GM13976 (cell line): ENCODE data around the gene GRIK5.

ENCODE experiments used
- DNase-seq: peaks from one replicate; pipeline ENCODE4 v3.0.0; 2012; ENCODE audit warnings: low spot score
- CTCF ChIP-seq: IDR thresholded peaks from 2 replicates; pipeline ENCODE4 v1.5.1; 2012; ENCODE audit warnings: borderline replicate concordance, mild to moderate bottlenecking; ENCODE audit not compliant: insufficient read depth; ENCODE audit errors: extremely low read depth, missing control alignments, control extremely low read depth
- in situ Hi-C: fragments of 300-500 bp; cut with MboI; formaldehyde crosslinking; loops from one replicate; pipeline ENCODE4 v1.12.0; 2022; ENCODE audit warnings: low sequenced_read_pairs, mixed read lengths, inconsistent platforms; ENCODE audit not compliant: unreplicated experiment

The GRIK5 gene

GRCh38 chr19:41957161-41957837, 112.7 kb downstream of the GRIK5 start:
- DNase-seq = no peak
- in situ Hi-C loops = no loop called here
- TF ChIP-seq CTCF = no peak

- no peak for TF ChIP-seq CTCF
- no peak for DNase-seq
- in situ Hi-C loops = no loop called here
Measured at GRCh38 chr19:41956621-41957020, 113.4 kb downstream of the GRIK5 start.

- no peak for DNase-seq
- in situ Hi-C loops = no loop called here
- TF ChIP-seq CTCF = no peak
Measured at GRCh38 chr19:41955521-41955920, 114.5 kb downstream of the GRIK5 start.

GRCh38 chr19:41951686-41952172, 118.3 kb downstream of the GRIK5 start:
- peak; percentile 95 for TF ChIP-seq CTCF
- DNase-seq = peak; percentile 88
- in situ Hi-C loops = no loop called here
